NB4 (cell line): ENCODE data around the gene ADRA2A.

Experiments used
- MAX ChIP-seq: IDR thresholded peaks from 2 replicates; pipeline ENCODE4 v1.6.1; 2011; ENCODE audit warnings: low read depth, low read length
- MYC ChIP-seq: IDR thresholded peaks from 2 replicates; pipeline ENCODE4 v1.6.1; 2011; ENCODE audit warnings: low read depth, low read length
- POLR2A ChIP-seq: IDR thresholded peaks from 2 replicates; pipeline ENCODE4 v1.6.1; 2011; ENCODE audit warnings: mild to moderate bottlenecking; ENCODE audit not compliant: insufficient read length; ENCODE audit errors: extremely low read depth
- TF ChIP-seq, protein P1 (sequence below): IDR thresholded peaks from one replicate; pipeline ENCODE4 v1.5.1; 2012; ENCODE audit warnings: low read depth, low read length

DNA sequence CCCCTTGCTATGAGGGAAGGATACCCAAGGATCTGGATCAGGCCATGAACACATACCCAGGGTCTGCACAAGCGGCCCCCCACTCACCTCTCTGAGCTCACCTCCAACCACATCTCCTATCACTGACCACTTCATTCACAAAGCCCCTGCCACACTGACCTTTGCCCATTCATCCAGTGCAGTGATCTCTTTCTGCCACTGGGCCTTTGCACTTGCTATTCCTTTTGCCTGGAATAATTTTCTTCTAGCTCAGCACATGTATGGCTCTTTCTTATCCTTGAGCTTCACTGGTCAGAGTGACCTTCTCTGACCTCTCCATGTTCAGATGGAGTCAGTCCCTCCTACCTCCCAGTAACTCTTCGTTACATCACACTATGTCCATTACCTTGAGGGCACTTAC lies 48.3 kb downstream of the ADRA2A start:
- TF ChIP-seq POLR2A, result no peak
- TF ChIP-seq, protein P1, sequence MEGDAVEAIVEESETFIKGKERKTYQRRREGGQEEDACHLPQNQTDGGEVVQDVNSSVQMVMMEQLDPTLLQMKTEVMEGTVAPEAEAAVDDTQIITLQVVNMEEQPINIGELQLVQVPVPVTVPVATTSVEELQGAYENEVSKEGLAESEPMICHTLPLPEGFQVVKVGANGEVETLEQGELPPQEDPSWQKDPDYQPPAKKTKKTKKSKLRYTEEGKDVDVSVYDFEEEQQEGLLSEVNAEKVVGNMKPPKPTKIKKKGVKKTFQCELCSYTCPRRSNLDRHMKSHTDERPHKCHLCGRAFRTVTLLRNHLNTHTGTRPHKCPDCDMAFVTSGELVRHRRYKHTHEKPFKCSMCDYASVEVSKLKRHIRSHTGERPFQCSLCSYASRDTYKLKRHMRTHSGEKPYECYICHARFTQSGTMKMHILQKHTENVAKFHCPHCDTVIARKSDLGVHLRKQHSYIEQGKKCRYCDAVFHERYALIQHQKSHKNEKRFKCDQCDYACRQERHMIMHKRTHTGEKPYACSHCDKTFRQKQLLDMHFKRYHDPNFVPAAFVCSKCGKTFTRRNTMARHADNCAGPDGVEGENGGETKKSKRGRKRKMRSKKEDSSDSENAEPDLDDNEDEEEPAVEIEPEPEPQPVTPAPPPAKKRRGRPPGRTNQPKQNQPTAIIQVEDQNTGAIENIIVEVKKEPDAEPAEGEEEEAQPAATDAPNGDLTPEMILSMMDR, result no peak
- no peak for TF ChIP-seq MYC
- no peak for TF ChIP-seq MAX
